Chondrocyte (in vitro differentiated cells): ENCODE results near the gene TENM3. TPM values are rescaled to one million over a fixed set of nuclear protein-coding genes. Genes with fewer than 3 reads are reported as not detected.

Experiments used
- DNase-seq: peaks from one replicate; pipeline ENCODE4 v3.0.0; 2021; ENCODE audit warnings: mixed read lengths, low spot score
- H3K27ac Mint-ChIP-seq: one replicate; pipeline ENCODE4 v1.8.0; 2021; ENCODE audit warnings: mild to moderate bottlenecking, moderate library complexity, mixed read lengths; ENCODE audit not compliant: unreplicated experiment
- H3K27me3 Mint-ChIP-seq: 2 replicates; pipeline ENCODE4 v1.8.0; 2021; ENCODE audit warnings: low read depth, mixed read lengths
- H3K36me3 Mint-ChIP-seq: 2 replicates; pipeline ENCODE4 v1.8.0; 2021; ENCODE audit warnings: low read depth, mixed read lengths
- H3K4me1 Mint-ChIP-seq: 2 replicates; pipeline ENCODE4 v1.8.0; 2021; ENCODE audit warnings: low read depth, mild to moderate bottlenecking, mixed read lengths
- H3K4me3 Mint-ChIP-seq: one replicate; pipeline ENCODE4 v1.8.0; 2021; ENCODE audit warnings: mild to moderate bottlenecking, moderate library complexity, mixed read lengths; ENCODE audit not compliant: unreplicated experiment
- H3K9me3 Mint-ChIP-seq: 2 replicates; pipeline ENCODE4 v1.8.0; 2021; ENCODE audit warnings: low read depth, mixed read lengths
- CTCF ChIP-seq: fragments of 200-600 bp; sonication (generic); IDR thresholded peaks from 2 replicates; pipeline ENCODE4 v1.5.0; 2021; ENCODE audit warnings: antibody characterized with exemption, mild to moderate bottlenecking, moderate library complexity
- total RNA-seq: library from RNA; stranded (reverse); gene quantifications from 3 replicates; pipeline ENCODE4 v1.2.1, GENCODE V29; 2021

The TENM3 gene
- total RNA-seq, 1 donor from 2014 or later, result 87.6 TPM

- peaks cover 5% of the 10 kb centered on the region for H3K4me1 Mint-ChIP-seq
- TF ChIP-seq CTCF, result no peak
Measured at GRCh38 chr4:182502064-182502463, 258.9 kb downstream of the TENM3 start.

DNA sequence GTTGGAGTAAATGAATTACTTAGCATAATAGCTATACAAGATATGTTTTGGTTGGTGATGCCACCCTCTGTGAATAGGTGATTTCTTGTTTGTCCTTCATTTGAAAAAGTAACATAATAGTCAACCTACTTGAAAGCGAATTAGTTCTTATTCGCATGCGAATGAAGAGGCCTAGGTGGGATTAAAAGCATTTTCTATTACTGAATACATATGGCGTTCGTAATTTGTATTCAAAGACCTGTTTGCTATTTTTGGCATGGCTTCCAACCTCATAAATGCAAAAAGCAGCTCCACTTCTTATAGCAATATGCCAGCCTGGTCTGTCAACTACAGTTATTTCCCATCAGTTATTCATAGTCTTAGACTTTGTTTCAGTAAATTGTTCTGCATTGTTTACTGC is 261.3 kb downstream of the TENM3 start:
- Mint-ChIP-seq H3K36me3 (no peaks in the 10 kb centered on the region), H3K4me3 (no peak overlapping the region), H3K27me3 (no peaks in the 10 kb centered on the region), H3K4me1 (peaks cover 9% of the 10 kb centered on the region), H3K9me3 (no peaks in the 10 kb centered on the region), H3K27ac (no peak overlapping the region)
- no peak for DNase-seq
- no peak for TF ChIP-seq CTCF

More at GRCh38 chr4:182502064-182502463, 258.9 kb downstream of the TENM3 start:
- no peak for DNase-seq
- Mint-ChIP-seq H3K36me3 (no peaks in the 10 kb centered on the region), H3K27ac (no peak overlapping the region), H3K4me3 (no peak overlapping the region), H3K9me3 (no peaks in the 10 kb centered on the region), H3K27me3 (no peaks in the 10 kb centered on the region)

DNA sequence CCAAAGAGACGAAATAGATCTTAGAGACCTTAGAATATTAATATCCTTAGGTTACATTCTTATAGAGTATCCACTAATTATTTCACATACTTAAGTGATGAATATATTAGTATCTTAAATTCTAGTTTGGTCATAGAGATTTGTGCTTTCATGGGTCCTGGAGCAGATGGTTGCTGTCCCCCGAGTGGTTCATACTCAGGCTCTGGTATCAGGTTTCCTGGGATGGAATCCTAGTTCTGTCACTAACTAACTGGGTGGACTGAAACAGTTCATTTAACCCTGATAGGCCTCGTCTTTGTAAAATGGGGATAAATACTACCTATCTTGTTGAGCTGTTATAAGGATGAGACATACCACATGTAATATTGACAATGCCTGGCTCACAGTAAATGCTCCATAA is 264.6 kb downstream of the TENM3 start:
- no peaks in the 10 kb centered on the region for H3K36me3 Mint-ChIP-seq
- DNase-seq, result no peak
- TF ChIP-seq CTCF, result no peak
- H3K27ac Mint-ChIP-seq, result no peak overlapping the region
- H3K27me3 Mint-ChIP-seq, result no peaks in the 10 kb centered on the region
- no peak overlapping the region for H3K4me3 Mint-ChIP-seq
- no peaks in the 10 kb centered on the region for H3K9me3 Mint-ChIP-seq
- peaks cover 9% of the 10 kb centered on the region for H3K4me1 Mint-ChIP-seq

GRCh38 chr4:182510836-182511235 is 267.6 kb downstream of the TENM3 start:
- Mint-ChIP-seq H3K4me3 (no peak overlapping the region), H3K4me1 (peaks cover 4% of the 10 kb centered on the region), H3K27me3 (no peaks in the 10 kb centered on the region), H3K36me3 (peaks cover 2% of the 10 kb centered on the region), H3K9me3 (peaks cover 2% of the 10 kb centered on the region), H3K27ac (no peak overlapping the region)
- DNase-seq, result no peak
- no peak for TF ChIP-seq CTCF

DNA sequence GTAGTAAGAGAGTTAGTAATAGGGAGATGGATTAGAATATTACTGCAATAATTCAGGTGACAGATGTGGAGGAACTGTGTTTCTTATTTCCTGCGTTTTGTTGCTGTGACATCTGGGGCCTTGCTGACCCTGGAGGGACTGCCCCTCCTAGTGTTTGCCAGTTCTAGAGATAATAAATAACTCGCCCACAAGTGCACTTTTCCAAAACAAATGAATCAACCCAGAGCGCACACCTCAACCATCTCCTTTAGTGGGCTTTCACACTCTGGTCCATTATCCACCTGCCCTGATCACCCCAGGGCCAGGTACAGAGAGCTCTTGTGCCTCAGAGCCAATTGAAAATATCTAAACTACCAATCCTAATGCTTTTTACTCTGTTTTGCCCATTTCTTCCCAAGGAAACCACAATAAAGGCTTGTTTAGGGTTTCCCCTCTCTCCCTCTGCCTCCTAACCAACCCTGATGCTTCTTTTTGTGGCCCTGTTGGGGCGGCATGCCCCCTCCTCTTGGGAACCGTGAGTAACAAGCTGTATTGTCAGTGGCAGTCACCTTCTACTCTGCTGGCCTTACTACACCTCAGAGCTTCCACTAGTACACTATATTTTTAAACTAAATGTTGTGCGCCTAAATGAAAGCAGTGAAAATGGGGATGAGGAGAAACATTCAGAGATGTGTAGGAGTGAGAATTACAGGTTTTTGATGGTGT is 270.5 kb downstream of the TENM3 start:
- no peak overlapping the region for H3K4me3 Mint-ChIP-seq
- no peaks in the 10 kb centered on the region for H3K4me1 Mint-ChIP-seq
- peaks cover 9% of the 10 kb centered on the region for H3K9me3 Mint-ChIP-seq
- H3K27me3 Mint-ChIP-seq, result no peaks in the 10 kb centered on the region
- no peak for DNase-seq
- H3K27ac Mint-ChIP-seq, result no peak overlapping the region
- peaks cover 2% of the 10 kb centered on the region for H3K36me3 Mint-ChIP-seq
- TF ChIP-seq CTCF, result no peak
